HG03095 (cell line): ENCODE measurements around the gene MLC1.

ENCODE experiments used
- ATAC-seq: cut with Tn5 transposase; IDR thresholded peaks from one replicate; pipeline ENCODE4 v1.9.1; 2021; ENCODE audit warnings: moderate library complexity; ENCODE audit not compliant: unreplicated experiment

The MLC1 gene

GRCh38 chr22:50085211-50085972 lies at the start of gene MLC1:
MLC1 (minus strand) TSS chr22:50085426; CDS start chr22:50084902, 524 bp downstream.
- ATAC-seq: no peak

GRCh38 chr22:50134481-50134880 lies 49.3 kb upstream of the MLC1 start:
- ATAC-seq: no peak

- ATAC-seq: no peak
Observed at GRCh38 chr22:50131894-50132293, 46.7 kb upstream of the MLC1 start.

GRCh38 chr22:50129121-50129736 lies 44.0 kb upstream of the MLC1 start:
- ATAC-seq: no peak

GRCh38 chr22:50125029-50125428 lies 39.8 kb upstream of the MLC1 start:
- ATAC-seq: no peak

- no peak for ATAC-seq
Observed at GRCh38 chr22:50123119-50123518, 37.9 kb upstream of the MLC1 start.

GRCh38 chr22:50121202-50121740 lies 36.0 kb upstream of the MLC1 start:
- no peak for ATAC-seq

GRCh38 chr22:50119768-50120251 lies 34.6 kb upstream of the MLC1 start:
- no peak for ATAC-seq

- no peak for ATAC-seq
Observed at GRCh38 chr22:50119169-50119767, 34.0 kb upstream of the MLC1 start.

- no peak for ATAC-seq
Observed at GRCh38 chr22:50118557-50119168, 33.4 kb upstream of the MLC1 start.

- ATAC-seq: no peak
Observed at GRCh38 chr22:50118129-50118528, 32.9 kb upstream of the MLC1 start.

- ATAC-seq: no peak
Observed at GRCh38 chr22:50117168-50117762, 32.0 kb upstream of the MLC1 start.

- ATAC-seq: no peak
Observed at GRCh38 chr22:50115693-50116092, 30.5 kb upstream of the MLC1 start.

GRCh38 chr22:50114221-50115021 lies 29.2 kb upstream of the MLC1 start:
- ATAC-seq: no peak

- ATAC-seq: no peak
Observed at GRCh38 chr22:50112151-50113118, 27.2 kb upstream of the MLC1 start.

- no peak for ATAC-seq
Observed at GRCh38 chr22:50111056-50111455, 25.8 kb upstream of the MLC1 start.

GRCh38 chr22:50107529-50107928 lies 22.3 kb upstream of the MLC1 start:
- ATAC-seq: no peak

GRCh38 chr22:50105208-50106100 lies 20.2 kb upstream of the MLC1 start:
- ATAC-seq: no peak
